ENCODE data around the gene PRKCE.

Gene PRKCE

DNA sequence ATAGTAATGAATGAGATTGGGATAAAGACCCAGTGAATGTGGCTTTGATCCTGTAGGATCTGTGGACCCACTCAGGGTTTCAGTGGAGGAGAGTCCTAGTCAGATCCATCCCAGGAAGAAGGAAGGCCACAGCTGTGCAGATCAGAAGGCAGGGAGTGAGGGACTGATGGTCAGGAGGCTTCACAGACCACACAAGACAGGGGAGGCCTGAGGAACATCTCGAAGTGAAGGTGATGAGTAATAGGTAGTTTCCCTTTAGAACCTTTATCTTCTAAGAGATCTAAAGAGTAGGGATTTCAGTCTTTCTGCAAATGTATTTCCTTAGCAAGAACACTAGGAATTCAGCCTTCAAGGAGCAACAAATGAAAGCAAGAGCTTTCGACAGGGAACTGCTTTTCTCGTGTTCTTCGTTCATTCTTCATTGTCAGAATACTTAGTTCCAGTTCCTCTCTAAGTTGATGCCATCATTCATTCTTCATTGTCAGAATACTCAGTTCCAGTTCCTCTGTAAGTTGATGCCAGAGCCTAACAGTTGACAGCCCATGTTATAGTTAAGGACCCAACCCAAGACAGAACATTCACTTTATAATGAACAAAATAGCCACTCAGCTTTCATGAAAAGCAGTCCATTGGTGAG is 495.5 kb downstream of the PRKCE start:
- DNase-seq (ENCODE audit: low read depth): no peak

GRCh38 chr2:46147626-46148368 is 496.3 kb downstream of the PRKCE start:
- no peak for DNase-seq (ENCODE audit: low read depth)

DNA sequence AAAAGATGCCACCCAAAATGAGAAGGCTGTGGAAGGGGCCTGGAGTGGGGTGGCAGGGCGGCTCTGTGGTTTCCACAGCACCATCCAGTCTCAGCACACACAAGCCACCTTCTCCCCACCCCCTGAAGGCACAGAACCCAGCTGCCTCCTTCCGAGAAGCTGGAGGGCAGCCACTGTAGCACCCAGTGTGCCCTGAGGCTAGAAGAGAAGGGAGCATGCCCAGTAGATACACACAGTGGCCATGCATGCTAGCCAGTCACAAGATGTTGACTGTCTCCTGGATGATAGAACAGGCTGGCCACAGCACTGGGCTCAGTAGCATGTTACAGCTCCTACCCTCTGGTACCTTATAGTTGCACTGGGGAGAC is 496.9 kb downstream of the PRKCE start:
- DNase-seq (ENCODE audit: low read depth): no peak

- DNase-seq (ENCODE audit: low read depth): no peak
Observed at GRCh38 chr2:46150445-46150955, 499.0 kb downstream of the PRKCE start.

DNA sequence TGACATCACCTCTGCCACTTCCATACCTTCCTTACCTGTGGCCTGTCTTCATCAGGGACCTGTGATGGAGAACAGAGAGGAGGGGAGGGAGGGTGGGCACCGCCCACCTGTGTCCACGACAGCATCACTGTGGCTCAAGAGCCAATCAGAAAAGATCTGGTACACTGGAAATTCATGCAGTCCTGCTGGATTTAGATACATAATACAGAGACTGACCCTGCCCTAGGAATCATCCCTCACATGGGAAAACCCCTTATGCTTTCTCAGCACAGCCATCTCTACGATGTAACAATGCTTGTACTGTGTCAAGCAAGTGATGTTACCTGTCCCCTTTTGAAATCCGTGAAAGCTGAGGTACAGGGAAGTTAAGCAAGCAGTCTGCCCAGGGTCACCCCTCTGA is 500.1 kb downstream of the PRKCE start:
- DNase-seq (ENCODE audit: low read depth): no peak

DNA sequence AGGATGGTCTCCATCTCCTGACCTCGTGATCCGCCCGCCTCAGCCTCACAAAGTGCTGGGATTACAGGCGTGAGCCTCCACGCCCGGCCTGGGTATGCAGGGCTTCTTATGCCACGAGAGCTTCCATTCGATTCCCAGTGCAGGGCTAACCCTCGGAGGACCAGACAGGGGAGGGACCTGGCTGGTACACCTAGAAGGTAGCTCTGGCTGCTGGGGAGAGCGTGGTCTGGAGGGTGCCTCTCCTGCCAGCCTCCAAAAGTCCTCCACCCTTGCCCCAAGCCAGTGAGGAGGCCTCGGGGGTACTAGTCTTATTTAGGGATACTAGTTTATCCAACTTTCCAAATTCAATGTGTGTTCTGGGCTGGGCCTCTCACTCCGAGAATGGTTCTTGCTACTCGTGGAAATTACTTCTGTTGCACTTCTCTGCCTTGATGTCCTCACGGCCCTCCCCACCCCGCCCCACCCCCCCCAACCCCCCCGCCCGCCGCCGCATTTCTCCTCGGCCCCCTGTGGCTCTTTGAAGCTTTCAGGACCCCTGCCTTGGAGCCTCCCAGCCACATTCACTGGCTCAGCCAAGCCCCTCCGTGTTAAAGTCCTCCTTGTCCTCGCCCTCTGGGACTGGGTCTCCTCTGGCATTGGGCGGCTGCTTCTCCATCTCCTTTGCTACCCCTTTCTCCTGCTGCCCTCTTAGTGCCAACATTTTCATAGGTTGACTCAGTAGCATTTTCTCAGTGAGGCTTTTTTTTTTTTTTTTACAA is 502.7 kb downstream of the PRKCE start:
- DNase-seq (ENCODE audit: low read depth): no peak

DNA sequence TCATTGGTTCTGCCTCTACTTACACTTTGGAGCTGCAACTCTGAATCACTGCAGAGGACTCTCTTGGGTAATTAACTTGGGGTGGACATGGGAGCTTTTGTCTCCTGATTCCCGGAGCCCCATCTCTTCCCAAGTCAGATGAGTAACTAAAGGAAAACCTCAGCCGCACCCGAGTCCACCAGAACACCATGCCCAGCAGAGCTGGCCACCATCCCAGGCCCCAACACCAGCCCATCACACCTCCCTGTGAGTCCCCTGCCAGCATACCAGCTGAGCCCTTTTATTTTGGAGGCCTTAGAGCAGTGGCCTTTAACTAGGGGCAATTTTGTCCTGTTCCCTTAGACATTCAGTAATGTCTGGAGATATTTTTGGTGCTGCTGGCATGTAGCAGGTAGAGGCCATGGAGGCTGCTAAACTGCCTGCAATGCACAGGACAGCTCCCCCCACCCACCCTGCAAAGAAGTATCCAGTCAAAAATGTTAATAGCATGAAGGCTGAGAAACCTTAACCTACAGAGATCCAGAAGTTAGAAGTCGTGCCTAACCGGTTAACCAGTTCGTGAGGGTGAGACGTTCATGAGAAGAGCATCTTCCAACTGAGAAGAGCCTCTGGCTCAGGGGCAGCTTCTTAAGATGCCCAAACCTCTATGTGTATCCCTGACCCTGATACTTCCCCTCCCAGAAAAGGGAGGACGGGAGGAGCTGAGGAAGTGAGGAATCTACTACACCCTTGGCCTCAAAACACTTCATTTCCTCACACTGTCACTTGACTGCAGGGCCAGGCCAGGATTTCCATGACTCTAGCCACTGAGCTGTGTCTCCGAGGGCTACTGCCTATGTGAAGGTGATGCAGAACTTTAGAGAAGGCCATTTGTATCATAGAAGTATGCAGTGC is 505.8 kb downstream of the PRKCE start:
- DNase-seq (ENCODE audit: low read depth): no peak

DNA sequence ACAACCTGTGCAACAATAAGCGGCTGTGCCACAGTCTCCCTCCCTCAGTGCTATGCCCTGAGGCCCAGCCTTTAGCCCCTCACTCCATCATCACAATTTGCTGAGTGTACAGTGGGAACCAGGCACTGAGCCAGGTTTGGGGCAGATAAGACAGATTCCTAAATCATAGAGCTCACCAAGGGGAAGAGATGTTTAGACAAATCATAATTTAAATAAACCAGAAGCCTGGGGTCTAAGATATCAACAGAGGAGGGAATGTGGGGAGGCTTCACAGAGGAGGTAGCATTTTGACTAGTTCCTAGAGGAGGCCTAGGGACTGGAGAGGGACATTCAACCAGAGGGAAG is 506.5 kb downstream of the PRKCE start:
- DNase-seq (ENCODE audit: low read depth): no peak

DNA sequence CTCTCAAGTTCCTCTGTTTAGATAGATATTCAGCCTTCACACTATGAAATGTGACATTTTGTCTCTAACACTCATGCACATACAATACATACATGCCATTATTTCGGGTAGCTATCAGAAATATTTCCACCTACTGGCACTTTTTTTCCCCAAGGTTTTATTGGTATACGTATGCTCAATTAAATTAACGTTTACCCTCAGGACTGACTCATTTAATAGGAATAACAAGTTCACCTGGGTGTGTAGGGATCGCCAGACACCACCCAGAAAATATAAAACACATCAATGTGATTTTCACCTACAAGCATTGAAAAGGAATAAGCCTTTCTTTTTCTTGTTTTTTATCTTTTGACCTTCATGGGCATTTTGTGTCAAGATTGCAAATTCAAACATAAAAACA is 507.2 kb downstream of the PRKCE start:
- DNase-seq (ENCODE audit: low read depth): no peak

DNA sequence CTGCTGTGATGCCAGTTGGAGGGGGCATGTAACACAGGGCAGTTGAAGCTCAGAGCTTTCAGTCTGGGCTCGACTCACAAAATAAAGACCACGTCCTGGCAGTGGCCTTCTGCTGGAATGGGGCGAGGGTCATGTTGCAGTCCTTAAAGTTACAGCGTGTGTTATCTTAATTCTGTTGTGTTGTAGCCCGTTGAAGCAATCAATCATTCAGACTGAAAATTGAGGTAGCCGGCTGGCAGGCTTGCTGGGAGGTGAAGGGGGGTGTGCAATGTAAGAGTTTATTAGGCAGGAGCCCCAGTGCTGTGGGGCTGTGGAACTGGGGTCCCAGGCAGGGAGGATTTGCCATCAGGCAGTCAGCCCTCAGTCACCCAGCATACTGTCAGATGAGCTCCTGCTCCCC is 508.9 kb downstream of the PRKCE start:
- no peak for DNase-seq (ENCODE audit: low read depth)

- DNase-seq (ENCODE audit: low read depth): no peak
Observed at GRCh38 chr2:46161315-46161714, 509.8 kb downstream of the PRKCE start.

GRCh38 chr2:46161911-46162310 is 510.4 kb downstream of the PRKCE start:
- DNase-seq (ENCODE audit: low read depth): no peak

DNA sequence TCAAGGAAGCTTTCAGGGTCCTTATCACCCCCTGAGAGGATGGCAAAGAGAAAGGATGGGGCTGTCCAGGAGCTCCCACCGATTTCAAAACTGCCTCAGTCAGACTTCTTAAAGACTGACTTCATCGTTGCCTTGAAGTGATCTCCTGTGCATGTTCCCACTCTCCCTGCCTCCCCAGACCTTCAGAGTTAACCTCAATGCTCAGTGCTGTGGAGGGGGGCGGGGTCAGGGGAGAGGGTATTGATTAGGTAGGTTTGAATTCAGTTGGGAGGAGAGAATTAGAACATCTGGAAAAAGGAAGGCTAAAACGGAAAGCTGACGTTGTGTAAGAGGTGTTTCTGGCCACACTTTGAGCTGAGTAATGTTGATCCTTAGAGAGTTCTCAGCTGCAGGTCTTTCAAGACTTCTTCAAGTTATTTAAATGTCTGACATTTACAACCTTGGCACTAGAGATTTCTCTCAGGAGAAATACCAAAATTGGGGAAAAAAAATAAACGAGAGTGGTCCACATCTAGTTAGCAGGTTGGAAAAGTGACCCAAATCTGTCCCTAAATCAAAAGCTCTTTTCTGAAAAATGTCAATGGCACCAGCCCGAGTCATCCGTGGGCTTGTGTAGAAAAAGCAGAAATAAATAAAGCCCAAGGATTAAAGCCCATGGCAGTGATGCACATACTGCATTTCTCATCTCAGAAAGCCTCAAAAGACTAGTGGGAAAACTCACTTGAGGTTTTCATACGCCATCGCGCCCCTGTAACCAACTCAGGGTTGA is 511.0 kb downstream of the PRKCE start:
- no peak for DNase-seq (ENCODE audit: low read depth)

DNA sequence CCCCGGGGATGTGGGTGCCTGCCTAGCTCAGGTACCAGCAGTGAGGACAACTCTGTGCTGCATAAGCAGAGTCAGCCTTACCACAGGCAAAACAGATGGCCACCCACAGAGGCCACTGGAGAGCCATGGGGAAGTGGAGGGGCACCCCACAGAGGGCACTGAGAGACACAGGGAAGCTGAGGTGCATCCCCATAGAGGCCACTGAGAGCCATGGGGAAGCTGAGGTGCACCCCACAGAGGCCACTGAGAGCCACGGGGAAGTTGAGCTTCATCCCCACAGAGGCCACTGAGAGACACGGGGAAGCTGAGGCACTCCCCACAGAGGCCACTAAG is 511.6 kb downstream of the PRKCE start:
- no peak for DNase-seq (ENCODE audit: low read depth)

DNA sequence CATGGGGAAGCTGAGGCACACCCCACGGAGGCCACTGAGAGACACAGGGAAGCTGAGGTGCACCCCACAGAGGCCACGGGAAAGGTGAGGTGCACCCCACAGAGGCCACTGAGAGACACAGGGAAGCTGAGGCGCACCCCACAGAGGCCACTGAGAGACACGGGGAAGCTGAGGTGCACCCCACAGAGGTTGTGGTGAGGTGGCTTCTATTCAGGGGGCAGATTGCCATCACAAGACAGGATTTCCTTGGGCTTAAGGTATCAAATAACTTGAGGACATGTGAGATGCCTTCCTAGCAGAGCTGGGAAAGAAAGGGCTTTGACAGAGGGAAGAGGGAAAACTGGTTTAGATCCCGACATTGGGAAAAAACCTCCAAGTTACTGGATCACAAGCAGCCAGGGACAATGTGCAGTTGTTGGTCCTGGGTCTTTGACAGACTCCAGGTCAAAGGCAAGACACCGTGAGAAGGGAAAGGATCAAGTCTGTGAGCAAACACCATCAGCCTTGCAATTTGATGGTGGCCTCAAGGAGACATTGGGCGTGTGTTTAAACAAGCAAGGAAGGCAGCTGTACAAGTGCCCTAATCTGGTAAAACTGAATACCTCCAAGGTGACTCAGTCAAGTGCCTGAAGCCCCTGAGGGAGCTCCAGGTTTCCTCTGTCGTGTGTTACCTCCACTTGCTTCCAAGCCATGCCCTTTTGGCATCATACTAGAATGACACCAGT is 512.5 kb downstream of the PRKCE start:
- DNase-seq (ENCODE audit: low read depth): no peak

DNA sequence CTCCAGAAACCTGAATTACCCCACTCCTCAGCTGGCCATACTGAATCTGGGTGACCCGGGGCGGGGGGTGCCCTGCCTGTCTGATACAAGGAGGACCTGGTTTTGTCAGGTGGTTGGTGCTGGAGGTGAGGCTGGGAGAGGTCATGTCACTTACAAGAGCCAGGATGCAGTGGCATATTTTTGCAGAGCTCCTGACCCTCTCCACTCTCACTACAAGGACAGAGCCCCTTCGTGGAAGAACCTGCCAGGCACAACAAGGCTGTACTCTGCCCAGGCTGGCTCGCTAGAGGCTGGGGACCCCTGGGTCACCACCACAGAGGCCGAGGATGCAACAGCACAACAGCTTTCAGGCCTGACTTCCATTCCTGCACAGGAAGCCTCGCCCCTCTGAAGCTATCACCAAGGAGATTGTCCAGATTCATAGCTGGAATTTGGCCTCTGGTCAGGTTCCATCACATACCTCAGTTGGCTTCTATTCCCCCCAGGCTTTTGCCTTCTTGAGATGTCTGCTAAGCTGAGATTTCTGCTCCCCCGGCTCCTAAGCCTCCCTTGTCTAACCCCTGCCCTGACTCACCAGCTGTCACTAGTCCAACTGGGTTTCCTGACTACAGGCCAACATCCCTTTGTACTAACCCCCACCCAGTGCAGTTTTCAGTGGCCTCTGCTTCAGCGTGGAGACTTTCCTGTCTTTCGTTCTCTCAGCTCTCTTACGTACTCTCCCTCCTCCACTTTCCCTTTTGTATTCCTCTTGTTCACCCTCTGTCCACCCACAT is 513.2 kb downstream of the PRKCE start:
- peak; percentile 88 for DNase-seq (ENCODE audit: low read depth)

DNA sequence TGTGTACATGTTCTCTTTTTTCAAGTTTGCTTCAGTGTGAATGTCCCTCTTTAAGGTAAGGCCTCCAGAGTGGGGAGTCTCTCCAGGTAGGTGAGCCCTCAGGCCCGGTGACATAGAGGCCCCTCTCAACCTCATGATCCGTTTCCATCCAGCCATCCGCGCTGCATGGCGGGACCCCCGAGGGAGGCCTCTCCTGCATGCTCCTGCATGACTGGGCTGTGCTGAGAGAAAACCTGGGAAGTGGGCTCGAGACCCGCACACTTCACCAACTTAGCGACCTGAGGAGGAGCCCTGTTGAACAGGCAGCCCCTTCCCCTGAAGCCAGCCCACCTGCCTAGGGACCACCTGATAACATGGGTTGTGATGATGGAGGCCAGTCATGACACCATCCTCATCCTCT is 514.4 kb downstream of the PRKCE start:
- no peak for DNase-seq (ENCODE audit: low read depth)

DNA sequence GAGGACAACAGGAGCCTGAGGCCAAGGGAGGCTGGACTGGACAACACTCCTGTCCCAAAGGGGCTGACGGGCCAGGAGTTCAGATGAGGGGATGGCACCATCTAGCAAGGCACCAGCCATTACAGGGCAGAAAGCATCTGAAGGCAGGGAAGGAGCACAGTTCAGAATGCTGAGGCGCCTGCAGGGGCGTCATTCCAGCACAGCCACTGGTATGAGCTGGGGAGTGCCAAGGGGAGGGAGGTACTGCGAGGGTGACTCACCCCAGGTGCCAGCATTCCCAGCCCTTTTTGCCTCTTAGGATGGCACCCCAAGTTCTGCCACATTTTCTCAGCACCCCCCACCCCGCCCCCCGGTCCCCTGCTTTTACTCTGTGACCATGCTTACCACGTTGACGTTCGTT is 515.9 kb downstream of the PRKCE start:
- DNase-seq (ENCODE audit: low read depth): no peak

DNA sequence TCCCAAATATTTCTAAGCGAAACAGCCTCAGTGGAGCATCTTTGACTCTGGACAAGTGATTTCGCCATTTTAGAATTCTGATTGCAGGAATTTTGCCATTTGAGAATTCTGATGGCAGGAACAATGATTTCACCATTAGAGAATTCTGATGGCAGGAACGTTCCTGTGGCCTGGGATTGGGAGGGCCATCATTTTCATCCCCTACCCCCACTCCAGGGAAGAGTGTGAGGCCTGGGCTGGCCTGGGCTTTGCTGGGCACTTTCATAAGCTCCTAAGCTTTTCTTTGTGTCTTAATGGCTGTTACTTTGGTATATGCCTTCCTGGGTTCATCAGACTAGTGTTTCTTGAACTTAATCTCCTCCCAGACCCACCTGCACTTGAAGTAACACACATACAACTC is 516.4 kb downstream of the PRKCE start:
- no peak for DNase-seq (ENCODE audit: low read depth)

DNA sequence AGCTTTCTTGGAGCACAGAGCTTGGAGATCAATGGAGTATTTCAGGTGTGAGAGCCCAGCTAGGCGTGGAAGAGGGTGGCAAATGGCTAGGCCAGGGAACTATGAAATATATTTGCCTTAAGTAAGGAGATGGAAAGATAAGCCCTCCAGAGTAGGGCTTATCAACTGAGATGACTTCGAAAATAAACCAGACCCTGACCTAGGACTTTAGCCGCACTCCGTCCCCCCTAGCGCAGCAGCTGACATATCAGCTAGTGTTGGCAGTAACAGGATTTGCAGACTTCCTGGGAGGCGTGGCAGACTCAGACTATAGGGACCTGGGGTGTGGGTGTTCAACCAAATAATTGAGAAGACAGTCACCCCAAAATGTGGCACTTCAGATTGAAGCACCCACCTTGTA is 518.0 kb downstream of the PRKCE start:
- DNase-seq (ENCODE audit: low read depth): no peak

All from HS-27A (cell line).